Posterior vena cava (tissue), 2 donors: ENCODE data around the gene SLC37A1. TPM values are rescaled to one million over a fixed set of nuclear protein-coding genes. Genes with fewer than 3 reads are reported as not detected.

Experiments
- DNase-seq: peaks from one replicate; pipeline ENCODE4 v3.0.0-alpha.2; 2020; ENCODE audit warnings: low spot score
- intact Hi-C, 2 donors: fragments of 100-400 bp; cut with DNase I; formaldehyde crosslinking; loops; one replicate each; pipeline versions ENCODE4 v1.14.1 to v1.14.2; 2022 to 2023
- total RNA-seq, 2 donors: library from RNA; stranded (reverse); fragmentation: NEBNext Ultra II Directional; extraction: Animal tissue kit (Norgen Biotek cat#: 25700); gene quantifications; one replicate each; pipeline ENCODE4 v1.2.1, GENCODE V29; 2021
- donor health status: DM: yes; HTN: yes; CAD: no.
- donor health status: DM: yes; HTN: yes; CAD: no.

The SLC37A1 gene
- total RNA-seq, 2 donors from 2014 or later: 5.2 to 6.0 TPM

GRCh38 chr21:42538479-42539275 lies 25.0 kb downstream of the SLC37A1 start:
- intact Hi-C loops: no loop called here
- DNase-seq: peak; percentile 25

GRCh38 chr21:42539342-42539741 lies 25.7 kb downstream of the SLC37A1 start:
- intact Hi-C loops: no loop called here
- peak; percentile 76 for DNase-seq

GRCh38 chr21:42539931-42540343 lies 26.3 kb downstream of the SLC37A1 start:
- DNase-seq: peak; percentile 29
- intact Hi-C loops: no loop called here

- intact Hi-C loops: no loop called here
- DNase-seq: peak; percentile 12
Observed at GRCh38 chr21:42540396-42540795, 26.7 kb downstream of the SLC37A1 start.

- peak; percentile 72 for DNase-seq
- intact Hi-C loops: no loop called here
Observed at GRCh38 chr21:42541174-42541573, 27.5 kb downstream of the SLC37A1 start.

GRCh38 chr21:42541618-42542017 lies 28.0 kb downstream of the SLC37A1 start:
- intact Hi-C loops: no loop called here
- peak; percentile 36 for DNase-seq

- DNase-seq: peak; percentile 42
- intact Hi-C loops: no loop called here
Observed at GRCh38 chr21:42542196-42542595, 28.5 kb downstream of the SLC37A1 start.

- intact Hi-C loops: no loop called here
- DNase-seq: peak; percentile 60
Observed at GRCh38 chr21:42542596-42542995, 28.9 kb downstream of the SLC37A1 start.

GRCh38 chr21:42543106-42543847 lies 29.6 kb downstream of the SLC37A1 start:
- intact Hi-C loops: no loop called here
- peak; percentile 61 for DNase-seq

GRCh38 chr21:42544544-42544943 lies 30.9 kb downstream of the SLC37A1 start:
- DNase-seq: peak; percentile 26
- intact Hi-C loops: no loop called here

GRCh38 chr21:42545317-42545716 lies 31.7 kb downstream of the SLC37A1 start:
- DNase-seq: peak; percentile 0
- intact Hi-C loops: no loop called here

GRCh38 chr21:42545745-42546144 lies 32.1 kb downstream of the SLC37A1 start:
- intact Hi-C loops: no loop called here
- DNase-seq: peak; percentile 40

GRCh38 chr21:42546433-42546832 lies 32.8 kb downstream of the SLC37A1 start:
- DNase-seq: no peak
- intact Hi-C loops: no loop called here

GRCh38 chr21:42547001-42547905 lies 33.6 kb downstream of the SLC37A1 start:
- intact Hi-C loops: no loop called here
- DNase-seq: peak; percentile 71

GRCh38 chr21:42547906-42548365 lies 34.3 kb downstream of the SLC37A1 start:
- DNase-seq: no peak
- intact Hi-C loops: no loop called here

- DNase-seq: peak; percentile 64
- intact Hi-C loops: no loop called here
Observed at GRCh38 chr21:42548687-42549406, 35.2 kb downstream of the SLC37A1 start.

GRCh38 chr21:42550817-42551216 lies 37.2 kb downstream of the SLC37A1 start:
- DNase-seq: no peak
- intact Hi-C loops: no loop called here

- DNase-seq: peak; percentile 62
- intact Hi-C loops: no loop called here
Observed at GRCh38 chr21:42552407-42553336, 39.0 kb downstream of the SLC37A1 start.
